ENCODE measurements around the gene ZCCHC10. TPM values are rescaled to one million over a fixed set of nuclear protein-coding genes. Genes with fewer than 3 reads are reported as not detected.

ZCCHC10 gene
- total and polyA plus RNA-seq, 4 donors, result 5.1 to 24.2 (median 9.8) TPM

DNA sequence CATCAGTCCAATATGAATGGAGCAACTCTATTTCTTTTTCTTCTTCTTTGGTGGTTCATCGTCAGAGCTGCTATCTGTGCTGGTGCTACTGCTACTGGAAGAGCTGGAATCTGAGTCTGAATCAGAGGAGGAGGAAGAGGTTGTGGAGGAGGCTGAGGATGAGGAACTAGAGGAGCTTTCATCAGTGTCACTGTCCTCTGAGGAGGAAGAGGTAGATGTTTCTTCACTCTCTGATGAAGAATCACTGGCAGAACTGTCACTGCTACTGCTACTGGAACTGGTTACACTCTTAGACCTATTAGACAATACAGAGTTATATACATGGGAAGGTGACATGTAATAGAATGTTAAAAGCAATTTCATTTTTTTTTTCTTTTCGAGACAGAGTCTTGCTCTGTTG, 27.8 kb downstream of the ZCCHC10 start:
- no peaks in the 10 kb centered on the region for H3K9me3 ChIP-seq (ENCODE audit: control insufficient read depth in 4 of 4, low read length in 3 of 4)
- no peak for TF ChIP-seq FOXA2 (IDR thresholded peaks at IDR 0.05)
- no peak for TF ChIP-seq RXRA (IDR thresholded peaks at IDR 0.05)
- no peak for TF ChIP-seq NR2F2 (IDR thresholded peaks at IDR 0.05)
- no peak for TF ChIP-seq EGR1 (IDR thresholded peaks at IDR 0.05; ENCODE audit: low read depth in 2 of 2)
- no peak for TF ChIP-seq FOXA1 (IDR thresholded peaks at IDR 0.05)
- TF ChIP-seq, protein P1, sequence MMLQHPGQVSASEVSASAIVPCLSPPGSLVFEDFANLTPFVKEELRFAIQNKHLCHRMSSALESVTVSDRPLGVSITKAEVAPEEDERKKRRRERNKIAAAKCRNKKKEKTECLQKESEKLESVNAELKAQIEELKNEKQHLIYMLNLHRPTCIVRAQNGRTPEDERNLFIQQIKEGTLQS (IDR thresholded peaks at IDR 0.05), result no peak
- TF ChIP-seq JUND (IDR thresholded peaks at IDR 0.05), result no peak
- TF ChIP-seq GABPA (IDR thresholded peaks at IDR 0.05 in 1 of 2, conservative IDR thresholded peaks at IDR 0.05 in 1 of 2), result no peak
- no peak for DNase-seq (ENCODE audit: low spot score)
- peaks cover 0 to 2% (median under 1%) of the 10 kb centered on the region in 4 donors for H3K36me3 ChIP-seq (ENCODE audit: control insufficient read depth in 4 of 4, insufficient read depth in 3 of 4, low read depth in 1 of 4, low read length in 3 of 4)
- H3K4me3 ChIP-seq (ENCODE audit: low read depth in 1 of 3, low read length in 3 of 3), result no peak overlapping the region
- 96% methylated on average over 2 of the region's 2 CpGs for WGBS
- H3K27me3 ChIP-seq (ENCODE audit: control insufficient read depth in 4 of 4, insufficient read depth in 4 of 4, low read length in 3 of 4), result no peaks in the 10 kb centered on the region
- H3K4me1 ChIP-seq (ENCODE audit: control insufficient read depth in 4 of 4, insufficient read depth in 4 of 4, low read length in 3 of 4), result no peaks in the 10 kb centered on the region
- H3K9ac ChIP-seq (ENCODE audit: low read depth in 1 of 2, low read length in 2 of 2), result no peak overlapping the region
- H3K27ac ChIP-seq (ENCODE audit: low read depth in 1 of 2, low read length in 2 of 2), result no peak overlapping the region

DNA sequence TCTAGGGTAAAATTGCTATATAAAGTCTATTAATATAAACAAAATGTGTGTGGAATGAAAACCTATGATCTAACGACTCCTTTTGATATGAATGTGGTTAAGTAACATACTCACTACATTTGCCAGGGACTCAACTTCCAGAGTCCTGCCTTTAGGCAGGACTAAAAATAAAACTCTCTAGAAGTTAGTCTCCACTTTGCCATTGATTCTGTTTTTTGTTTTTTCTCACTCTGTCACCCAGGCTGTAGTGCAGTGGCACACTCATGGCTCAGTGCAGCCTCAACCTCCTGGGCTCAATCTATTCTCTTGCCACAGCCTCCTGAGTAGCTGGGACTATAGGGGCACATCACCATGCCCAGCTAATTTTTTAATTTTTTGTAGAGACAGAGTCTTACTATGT, 30.0 kb downstream of the ZCCHC10 start:
- no peaks in the 10 kb centered on the region for H3K27me3 ChIP-seq (ENCODE audit: control insufficient read depth in 4 of 4, insufficient read depth in 4 of 4, low read length in 3 of 4)
- H3K27ac ChIP-seq (ENCODE audit: low read depth in 1 of 2, low read length in 2 of 2), result no peak overlapping the region
- TF ChIP-seq, protein P2, sequence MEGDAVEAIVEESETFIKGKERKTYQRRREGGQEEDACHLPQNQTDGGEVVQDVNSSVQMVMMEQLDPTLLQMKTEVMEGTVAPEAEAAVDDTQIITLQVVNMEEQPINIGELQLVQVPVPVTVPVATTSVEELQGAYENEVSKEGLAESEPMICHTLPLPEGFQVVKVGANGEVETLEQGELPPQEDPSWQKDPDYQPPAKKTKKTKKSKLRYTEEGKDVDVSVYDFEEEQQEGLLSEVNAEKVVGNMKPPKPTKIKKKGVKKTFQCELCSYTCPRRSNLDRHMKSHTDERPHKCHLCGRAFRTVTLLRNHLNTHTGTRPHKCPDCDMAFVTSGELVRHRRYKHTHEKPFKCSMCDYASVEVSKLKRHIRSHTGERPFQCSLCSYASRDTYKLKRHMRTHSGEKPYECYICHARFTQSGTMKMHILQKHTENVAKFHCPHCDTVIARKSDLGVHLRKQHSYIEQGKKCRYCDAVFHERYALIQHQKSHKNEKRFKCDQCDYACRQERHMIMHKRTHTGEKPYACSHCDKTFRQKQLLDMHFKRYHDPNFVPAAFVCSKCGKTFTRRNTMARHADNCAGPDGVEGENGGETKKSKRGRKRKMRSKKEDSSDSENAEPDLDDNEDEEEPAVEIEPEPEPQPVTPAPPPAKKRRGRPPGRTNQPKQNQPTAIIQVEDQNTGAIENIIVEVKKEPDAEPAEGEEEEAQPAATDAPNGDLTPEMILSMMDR (IDR thresholded peaks at IDR 0.05; ENCODE audit: low read depth, low read length, missing input control), result no peak
- TF ChIP-seq HNF4A (conservative IDR thresholded peaks at IDR 0.05) (no peak), NR2F2 (IDR thresholded peaks at IDR 0.05) (no peak), FOXA2 (IDR thresholded peaks at IDR 0.05) (no peak), GABPA (IDR thresholded peaks at IDR 0.05 in 1 of 2, conservative IDR thresholded peaks at IDR 0.05 in 1 of 2) (no peak), RXRA (IDR thresholded peaks at IDR 0.05) (no peak), EGR1 (IDR thresholded peaks at IDR 0.05; ENCODE audit: low read depth in 2 of 2) (no peak), TAF1 (conservative IDR thresholded peaks at IDR 0.05) (no peak), JUND (IDR thresholded peaks at IDR 0.05) (no peak), HNF4G (IDR thresholded peaks at IDR 0.05) (no peak), RAD21 (IDR thresholded peaks at IDR 0.05) (no peak), YY1 (IDR thresholded peaks at IDR 0.05) (no peak), SP1 (IDR thresholded peaks at IDR 0.05) (no peak), FOXA1 (IDR thresholded peaks at IDR 0.05) (no peak)
- TF ChIP-seq, protein P3, sequence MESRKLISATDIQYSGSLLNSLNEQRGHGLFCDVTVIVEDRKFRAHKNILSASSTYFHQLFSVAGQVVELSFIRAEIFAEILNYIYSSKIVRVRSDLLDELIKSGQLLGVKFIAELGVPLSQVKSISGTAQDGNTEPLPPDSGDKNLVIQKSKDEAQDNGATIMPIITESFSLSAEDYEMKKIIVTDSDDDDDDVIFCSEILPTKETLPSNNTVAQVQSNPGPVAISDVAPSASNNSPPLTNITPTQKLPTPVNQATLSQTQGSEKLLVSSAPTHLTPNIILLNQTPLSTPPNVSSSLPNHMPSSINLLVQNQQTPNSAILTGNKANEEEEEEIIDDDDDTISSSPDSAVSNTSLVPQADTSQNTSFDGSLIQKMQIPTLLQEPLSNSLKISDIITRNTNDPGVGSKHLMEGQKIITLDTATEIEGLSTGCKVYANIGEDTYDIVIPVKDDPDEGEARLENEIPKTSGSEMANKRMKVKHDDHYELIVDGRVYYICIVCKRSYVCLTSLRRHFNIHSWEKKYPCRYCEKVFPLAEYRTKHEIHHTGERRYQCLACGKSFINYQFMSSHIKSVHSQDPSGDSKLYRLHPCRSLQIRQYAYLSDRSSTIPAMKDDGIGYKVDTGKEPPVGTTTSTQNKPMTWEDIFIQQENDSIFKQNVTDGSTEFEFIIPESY (IDR thresholded peaks at IDR 0.05), result no peak
- TF ChIP-seq, protein P4, sequence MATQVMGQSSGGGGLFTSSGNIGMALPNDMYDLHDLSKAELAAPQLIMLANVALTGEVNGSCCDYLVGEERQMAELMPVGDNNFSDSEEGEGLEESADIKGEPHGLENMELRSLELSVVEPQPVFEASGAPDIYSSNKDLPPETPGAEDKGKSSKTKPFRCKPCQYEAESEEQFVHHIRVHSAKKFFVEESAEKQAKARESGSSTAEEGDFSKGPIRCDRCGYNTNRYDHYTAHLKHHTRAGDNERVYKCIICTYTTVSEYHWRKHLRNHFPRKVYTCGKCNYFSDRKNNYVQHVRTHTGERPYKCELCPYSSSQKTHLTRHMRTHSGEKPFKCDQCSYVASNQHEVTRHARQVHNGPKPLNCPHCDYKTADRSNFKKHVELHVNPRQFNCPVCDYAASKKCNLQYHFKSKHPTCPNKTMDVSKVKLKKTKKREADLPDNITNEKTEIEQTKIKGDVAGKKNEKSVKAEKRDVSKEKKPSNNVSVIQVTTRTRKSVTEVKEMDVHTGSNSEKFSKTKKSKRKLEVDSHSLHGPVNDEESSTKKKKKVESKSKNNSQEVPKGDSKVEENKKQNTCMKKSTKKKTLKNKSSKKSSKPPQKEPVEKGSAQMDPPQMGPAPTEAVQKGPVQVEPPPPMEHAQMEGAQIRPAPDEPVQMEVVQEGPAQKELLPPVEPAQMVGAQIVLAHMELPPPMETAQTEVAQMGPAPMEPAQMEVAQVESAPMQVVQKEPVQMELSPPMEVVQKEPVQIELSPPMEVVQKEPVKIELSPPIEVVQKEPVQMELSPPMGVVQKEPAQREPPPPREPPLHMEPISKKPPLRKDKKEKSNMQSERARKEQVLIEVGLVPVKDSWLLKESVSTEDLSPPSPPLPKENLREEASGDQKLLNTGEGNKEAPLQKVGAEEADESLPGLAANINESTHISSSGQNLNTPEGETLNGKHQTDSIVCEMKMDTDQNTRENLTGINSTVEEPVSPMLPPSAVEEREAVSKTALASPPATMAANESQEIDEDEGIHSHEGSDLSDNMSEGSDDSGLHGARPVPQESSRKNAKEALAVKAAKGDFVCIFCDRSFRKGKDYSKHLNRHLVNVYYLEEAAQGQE (IDR thresholded peaks at IDR 0.05), result no peak
- TF ChIP-seq, protein P5, sequence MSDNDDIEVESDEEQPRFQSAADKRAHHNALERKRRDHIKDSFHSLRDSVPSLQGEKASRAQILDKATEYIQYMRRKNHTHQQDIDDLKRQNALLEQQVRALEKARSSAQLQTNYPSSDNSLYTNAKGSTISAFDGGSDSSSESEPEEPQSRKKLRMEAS (IDR thresholded peaks at IDR 0.05), result no peak
- TF ChIP-seq, protein P1 (IDR thresholded peaks at IDR 0.05), result no peak
- H3K9ac ChIP-seq (ENCODE audit: low read depth in 1 of 2, low read length in 2 of 2), result no peak overlapping the region
- H3K9me3 ChIP-seq (ENCODE audit: control insufficient read depth in 4 of 4, low read length in 3 of 4), result no peaks in the 10 kb centered on the region
- H3K4me3 ChIP-seq (ENCODE audit: low read depth in 1 of 3, low read length in 3 of 3), result no peak overlapping the region
- H3K4me1 ChIP-seq (ENCODE audit: control insufficient read depth in 4 of 4, insufficient read depth in 4 of 4, low read length in 3 of 4), result no peaks in the 10 kb centered on the region
- DNase-seq (ENCODE audit: low spot score), result no peak
- WGBS, result 83% methylated on average over 1 of the region's 1 CpG
- peaks cover 0 to 2% (median under 1%) of the 10 kb centered on the region in 4 donors for H3K36me3 ChIP-seq (ENCODE audit: control insufficient read depth in 4 of 4, insufficient read depth in 3 of 4, low read depth in 1 of 4, low read length in 3 of 4)

Data from liver (tissue), 9 donors.